Measurements from ENCODE around the gene NAA60.

NAA60 gene

GRCh38 chr16:3443108-3444031, at the start of gene NAA60, which contains the start of gene ZNF597:
Gene NAA60, plus strand, starts transcription at chr16:3443680. Its CDS starts 32,548 bp downstream, at chr16:3476228.
Gene ZNF597, minus strand, starts transcription at chr16:3443504. Its CDS starts 351 bp downstream, at chr16:3443153.
- peak; percentile 53 for DNase-seq

- DNase-seq, result no peak
Observed at GRCh38 chr16:3400446-3400778, 43.1 kb upstream of the NAA60 start.

GRCh38 chr16:3400779-3401688, 42.4 kb upstream of the NAA60 start, which contains the start of the genes ZNF174 and ZSCAN32:
Gene ZNF174, plus strand, starts transcription at chr16:3401215. Its CDS starts 790 bp downstream, at chr16:3402005.
Gene ZSCAN32, minus strand, starts transcription at chr16:3401004. Its CDS starts 3,447 bp downstream, at chr16:3397557.
- DNase-seq, result peak; percentile 91

- DNase-seq, result no peak
Observed at GRCh38 chr16:3401719-3402397, 41.6 kb upstream of the NAA60 start.

- no peak for DNase-seq
Observed at GRCh38 chr16:3408561-3409197, 34.8 kb upstream of the NAA60 start.

GRCh38 chr16:3413730-3414379, 29.6 kb upstream of the NAA60 start:
- no peak for DNase-seq

- DNase-seq, result no peak
Observed at GRCh38 chr16:3431779-3432219, 11.7 kb upstream of the NAA60 start.

- no peak for DNase-seq
Observed at GRCh38 chr16:3434373-3434772, 9.1 kb upstream of the NAA60 start.

GRCh38 chr16:3439637-3440036, 3.8 kb upstream of the NAA60 start:
- DNase-seq, result no peak

- no peak for DNase-seq
Observed at GRCh38 chr16:3444032-3444388, 530 bp downstream of the NAA60 start.

- DNase-seq, result no peak
Observed at GRCh38 chr16:3454093-3454492, 10.6 kb downstream of the NAA60 start.

- no peak for DNase-seq
Observed at GRCh38 chr16:3454631-3455147, 11.2 kb downstream of the NAA60 start.

GRCh38 chr16:3457434-3458252, 14.2 kb downstream of the NAA60 start:
- peak; percentile 55 for DNase-seq

- DNase-seq, result no peak
Observed at GRCh38 chr16:3458278-3458851, 14.9 kb downstream of the NAA60 start.

- no peak for DNase-seq
Observed at GRCh38 chr16:3458852-3459361, 15.4 kb downstream of the NAA60 start.

- DNase-seq, result no peak
Observed at GRCh38 chr16:3459401-3460090, 16.1 kb downstream of the NAA60 start.

GRCh38 chr16:3460121-3460520, 16.6 kb downstream of the NAA60 start:
- DNase-seq, result no peak

- DNase-seq, result no peak
Observed at GRCh38 chr16:3460585-3460984, 17.1 kb downstream of the NAA60 start.

- no peak for DNase-seq
Observed at GRCh38 chr16:3461151-3461550, 17.7 kb downstream of the NAA60 start.
